GM18870 (cell line): ENCODE data around the gene ANO8.
"Not testable (repeated sequence)": the region's sequence is repeated elsewhere in the genome, so short reads cannot be mapped to it uniquely, and the experiment has no call there.

ENCODE experiments used
- ATAC-seq: cut with Tn5 transposase; IDR thresholded peaks from one replicate; pipeline ENCODE4 v1.9.1; 2021; ENCODE audit warnings: moderate library complexity; ENCODE audit not compliant: unreplicated experiment

ANO8 gene

DNA sequence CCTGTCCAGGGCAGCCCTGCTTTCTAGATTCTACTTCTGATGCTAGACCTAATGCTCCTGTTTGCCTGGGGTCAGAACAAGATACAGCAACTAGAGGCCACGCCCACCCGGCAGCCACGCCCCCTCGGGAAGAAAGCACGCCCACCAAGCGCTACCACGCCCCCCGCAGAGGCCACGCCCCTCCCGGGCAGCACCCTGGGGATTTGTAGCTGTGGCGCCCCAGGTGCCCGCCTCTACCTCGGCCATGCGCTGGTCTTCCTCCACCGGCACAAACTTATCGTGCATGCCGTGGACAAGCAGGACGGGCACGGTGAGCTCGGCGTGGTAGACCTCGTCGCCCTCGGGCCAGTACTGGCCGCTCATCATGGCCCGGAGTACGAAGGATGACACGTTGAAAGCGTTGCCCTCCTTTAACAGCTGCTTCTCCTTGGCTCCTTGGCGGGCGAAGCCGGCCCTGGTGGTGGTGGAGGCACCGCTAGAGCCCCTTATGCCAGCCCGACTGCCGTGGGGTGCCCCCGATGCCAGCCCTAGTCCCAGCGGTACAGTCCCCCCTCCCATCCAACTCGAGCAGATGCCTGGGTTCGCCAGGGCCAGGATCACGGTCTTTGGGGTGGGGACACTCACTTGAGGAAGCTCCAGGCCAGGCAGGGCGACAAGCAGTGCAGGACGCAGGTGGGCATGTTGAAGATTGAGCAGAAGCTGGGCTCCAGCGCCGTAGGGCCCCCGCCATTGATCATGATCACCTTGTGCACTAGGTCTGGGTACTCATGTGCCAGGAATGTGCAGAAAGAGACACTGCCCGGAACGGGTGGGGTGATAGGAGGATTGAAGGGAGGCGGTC lies 40.4 kb downstream of the ANO8 start:
- no peak for ATAC-seq

DNA sequence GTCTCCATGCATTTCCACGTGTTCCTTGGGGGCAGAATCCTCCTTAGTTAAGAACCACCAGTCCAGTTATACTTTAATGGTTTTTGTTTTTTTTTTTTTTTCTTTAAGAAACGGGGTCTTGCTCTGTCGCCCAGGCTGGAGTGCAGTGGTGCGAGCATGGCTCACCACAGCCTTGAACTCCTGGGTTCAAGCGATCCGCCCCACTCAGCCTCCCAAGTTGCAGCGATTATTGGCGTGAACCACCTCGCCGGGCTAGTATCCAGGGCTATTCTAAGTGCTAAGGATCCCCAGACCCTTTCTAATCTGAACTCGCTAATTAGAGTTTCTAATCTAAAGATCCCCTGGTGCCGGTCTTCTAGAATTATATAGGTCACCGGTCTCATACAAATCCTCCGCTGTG lies 41.0 kb downstream of the ANO8 start:
- no peak for ATAC-seq

DNA sequence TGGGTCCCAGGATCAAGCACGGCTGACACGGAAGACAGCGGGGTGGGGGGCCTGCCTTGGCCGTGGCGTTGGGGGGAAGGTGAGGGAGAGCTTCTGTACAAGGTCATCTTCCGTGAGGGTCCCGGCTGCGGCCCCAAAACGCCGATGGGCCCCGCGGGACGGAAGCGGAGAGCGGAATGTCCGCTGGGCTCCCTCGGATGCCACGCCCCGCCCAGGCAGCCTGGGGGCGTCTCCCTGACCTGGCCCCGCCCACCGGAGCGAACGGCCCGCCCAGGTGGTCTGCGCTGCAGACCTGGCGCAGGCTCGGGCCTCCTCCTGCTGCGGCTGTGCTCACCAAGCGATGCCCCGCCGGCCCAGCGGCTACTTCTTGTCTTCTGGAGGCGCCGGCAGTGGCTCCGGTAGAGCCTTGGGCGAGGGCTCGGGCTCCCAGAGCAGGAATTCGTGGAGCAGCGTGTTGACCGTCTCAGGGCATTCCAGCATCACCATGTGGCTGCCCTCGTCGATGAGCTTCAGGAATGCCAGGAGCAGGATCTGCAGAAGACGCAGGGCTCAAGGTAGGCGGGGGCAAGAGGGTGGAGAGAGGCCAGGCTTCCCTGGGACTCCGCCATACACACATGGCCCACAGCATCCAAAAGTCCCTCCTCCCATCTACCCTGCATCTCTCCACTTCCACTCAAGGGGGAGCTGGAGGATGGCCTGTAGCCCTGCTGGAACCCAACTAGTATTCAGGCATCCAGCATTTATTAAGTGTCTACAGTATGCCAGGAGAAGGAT lies 42.2 kb downstream of the ANO8 start:
- no peak for ATAC-seq

DNA sequence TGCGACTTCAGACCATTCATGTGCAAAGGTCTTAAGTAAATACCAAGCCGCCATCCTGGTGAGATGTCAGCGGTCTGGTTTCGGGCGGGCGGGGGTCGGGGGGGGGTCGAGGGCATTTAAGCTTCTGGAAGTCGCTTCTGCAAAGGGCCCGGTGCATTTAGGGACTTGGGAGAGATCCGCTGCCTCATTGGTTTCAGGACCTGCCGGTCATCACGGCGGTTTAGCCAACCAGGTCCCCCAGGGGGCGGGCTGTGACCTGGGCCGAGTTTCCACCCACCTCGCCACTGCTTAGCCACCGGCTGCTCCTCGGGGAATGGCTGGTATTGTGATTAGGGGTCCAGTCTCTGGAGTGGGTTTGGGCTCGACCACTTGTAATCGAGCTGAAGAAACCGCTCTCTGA lies 45.2 kb downstream of the ANO8 start:
- no peak for ATAC-seq

DNA sequence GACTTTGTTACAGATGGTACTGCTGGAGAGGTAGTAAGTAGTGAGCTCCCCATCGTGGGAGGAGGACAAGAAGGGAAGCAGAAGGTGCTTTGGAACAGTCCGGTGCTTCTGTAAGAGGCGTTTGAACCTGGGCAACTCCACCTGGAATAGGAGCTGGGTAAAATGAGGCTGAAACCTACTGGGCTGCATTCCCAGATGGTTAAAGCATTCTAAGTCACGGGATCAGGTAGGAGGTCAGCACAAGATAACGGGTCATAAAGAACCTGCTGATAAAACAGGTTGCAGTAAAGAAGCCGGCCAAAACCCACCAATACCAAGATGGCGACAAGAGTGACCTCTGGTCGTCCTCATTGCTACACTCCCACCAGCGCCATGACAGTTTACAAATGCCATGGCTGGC lies 47.9 kb downstream of the ANO8 start:
- no peak for ATAC-seq

DNA sequence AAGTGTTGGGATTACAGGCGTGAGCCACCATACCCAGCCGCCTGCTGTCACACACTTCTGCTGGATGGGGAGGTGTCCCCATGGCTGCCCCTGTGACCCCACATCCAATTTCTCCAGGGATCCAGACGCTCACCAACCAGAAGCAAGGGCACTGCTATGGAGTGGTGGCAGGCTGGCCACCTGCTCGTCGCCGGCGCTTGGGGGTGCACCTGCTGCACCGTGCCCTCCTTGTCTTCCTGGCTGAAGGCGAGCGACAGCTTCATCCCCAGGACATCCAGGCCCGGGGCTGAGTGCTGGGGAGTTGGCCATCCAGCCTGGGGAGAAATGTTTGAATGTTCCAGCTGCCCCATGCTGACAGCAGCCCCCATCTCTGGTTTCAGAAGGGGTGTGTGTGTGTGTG lies 48.4 kb downstream of the ANO8 start:
- no peak for ATAC-seq

DNA sequence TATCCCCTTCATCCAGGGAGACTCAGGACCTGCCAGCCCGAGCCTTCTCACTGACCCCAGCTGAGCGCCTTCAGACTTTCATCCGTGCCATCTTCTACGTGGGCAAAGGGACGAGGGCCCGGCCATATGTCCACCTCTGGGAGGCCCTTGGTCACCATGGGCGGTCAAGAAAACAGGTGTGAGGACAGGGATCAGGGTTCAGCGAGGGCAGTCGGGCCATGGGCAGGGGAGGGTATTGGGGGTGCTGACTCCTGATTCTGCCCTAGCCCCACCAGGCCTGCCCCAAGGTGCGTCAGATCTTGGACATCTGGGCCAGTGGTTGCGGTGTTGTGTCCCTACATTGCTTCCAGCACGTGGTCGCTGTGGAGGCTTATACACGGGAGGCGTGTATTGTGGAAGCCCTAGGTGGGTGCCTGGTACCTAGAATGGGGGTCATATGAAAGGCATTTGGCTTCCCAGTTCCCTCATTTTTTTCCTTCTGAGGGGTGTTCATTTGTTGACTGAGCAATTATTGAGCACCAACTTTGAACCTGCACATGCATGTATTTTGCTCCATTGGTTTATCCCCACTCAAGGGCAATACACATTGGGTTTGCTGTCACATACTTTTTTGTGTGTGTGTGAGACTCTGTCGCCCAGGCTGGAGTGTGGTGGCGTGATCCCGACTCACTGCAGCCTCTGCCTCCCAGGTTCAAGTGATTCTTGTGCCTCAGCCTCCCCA lies 49.1 kb downstream of the ANO8 start:
- ATAC-seq, result no peak

DNA sequence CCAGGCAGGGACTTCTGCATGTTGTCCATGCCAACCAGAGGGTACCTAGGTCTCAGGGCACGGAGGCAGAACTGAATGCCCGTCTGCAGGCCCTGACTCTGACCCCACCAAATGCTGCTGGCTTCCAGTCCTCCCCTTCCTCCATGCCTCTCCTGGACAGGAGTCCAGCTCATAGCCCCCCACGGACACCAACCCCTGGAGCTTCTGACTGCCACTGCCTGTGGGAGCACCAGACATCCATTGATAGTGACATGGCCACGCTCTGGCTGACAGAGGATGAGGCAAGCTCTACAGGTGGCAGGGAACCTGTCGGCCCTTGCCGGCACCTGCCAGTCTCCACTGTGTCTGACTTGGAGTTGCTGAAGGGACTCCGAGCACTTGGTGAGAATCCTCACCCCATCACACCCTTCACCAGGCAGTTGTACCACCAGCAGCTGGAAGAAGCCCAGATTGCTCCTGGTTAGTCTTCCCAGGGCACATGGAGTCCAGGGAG lies 51.1 kb downstream of the ANO8 start:
- no peak for ATAC-seq

DNA sequence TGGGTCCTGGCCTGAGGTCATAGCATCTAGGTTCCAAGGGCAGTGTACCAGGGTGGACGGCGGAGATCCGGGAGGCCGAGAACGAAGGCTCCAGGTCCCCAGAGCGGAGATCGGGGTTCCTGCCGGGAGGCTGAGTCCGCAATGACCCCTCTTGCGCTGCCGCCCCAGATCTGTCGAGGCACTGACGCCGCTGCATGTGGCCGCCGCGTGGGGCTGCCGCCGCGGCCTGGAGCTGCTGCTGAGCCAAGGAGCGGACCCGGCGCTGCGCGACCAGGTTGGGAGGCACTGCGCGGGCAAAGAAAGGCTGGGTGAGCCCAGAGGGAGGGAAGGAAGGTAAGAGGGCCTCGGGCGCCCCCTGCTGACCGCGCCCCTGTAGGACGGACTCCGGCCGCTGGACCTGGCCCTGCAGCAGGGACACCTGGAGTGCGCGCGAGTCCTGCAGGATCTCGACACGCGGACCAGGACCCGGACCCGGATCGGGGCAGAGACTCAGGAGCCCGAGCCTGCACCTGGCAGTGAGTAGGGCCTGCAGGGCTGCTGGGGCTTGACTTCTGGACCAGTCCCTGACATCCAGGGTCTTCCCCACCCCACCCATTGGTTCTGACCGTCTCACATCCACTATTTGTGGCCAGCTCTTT lies 52.0 kb downstream of the ANO8 start:
- no peak for ATAC-seq

DNA sequence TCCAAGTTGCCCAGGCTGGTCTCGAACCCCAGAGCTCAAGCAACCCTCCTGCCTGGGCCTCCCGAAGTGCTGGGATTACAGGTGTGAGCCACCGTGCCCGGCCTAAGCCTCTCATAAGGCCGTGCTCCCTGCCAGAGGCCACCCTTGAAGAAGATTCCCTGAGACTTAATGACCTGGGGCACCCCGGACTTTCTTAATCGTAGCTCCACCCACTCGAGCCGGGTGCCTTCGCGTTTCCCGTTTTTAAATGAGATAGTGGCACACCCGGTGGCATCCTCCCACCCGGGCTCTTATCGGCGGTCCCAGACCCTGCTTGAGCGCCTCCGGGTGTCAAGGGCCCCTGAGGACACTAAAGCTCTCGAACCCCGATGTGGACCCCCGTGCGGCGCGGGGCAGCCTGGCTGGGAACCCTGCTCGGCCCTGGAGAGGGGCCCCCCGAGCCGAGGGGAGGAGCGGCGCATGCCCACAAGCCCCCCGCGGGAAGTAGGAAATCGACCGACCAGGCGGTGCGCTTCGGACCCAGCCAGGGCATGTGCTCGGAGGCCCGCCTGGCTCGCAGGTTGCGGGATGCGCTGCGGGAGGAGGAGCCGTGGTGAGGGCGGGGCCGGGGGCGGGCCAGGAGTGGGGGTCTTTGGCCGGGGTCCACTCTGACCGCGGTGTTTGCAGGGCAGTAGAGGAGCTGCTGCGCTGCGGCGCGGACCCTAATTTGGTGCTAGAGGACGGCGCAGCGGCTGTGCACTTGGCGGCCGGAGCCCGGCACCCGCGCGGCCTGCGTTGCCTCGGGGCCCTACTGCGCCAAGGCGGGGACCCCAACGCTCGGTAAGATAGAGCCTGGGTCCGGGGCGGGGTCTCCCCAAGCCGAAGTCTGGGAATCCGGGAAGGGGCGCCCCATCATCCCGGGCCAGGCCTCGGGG lies 53.0 kb downstream of the ANO8 start, which contains the start of gene ANKLE1:
ANKLE1 (plus strand) TSS at position 511 of the 914 bp plus-strand sequence; CDS start at position 531, 20 bp downstream.
- no peak for ATAC-seq

DNA sequence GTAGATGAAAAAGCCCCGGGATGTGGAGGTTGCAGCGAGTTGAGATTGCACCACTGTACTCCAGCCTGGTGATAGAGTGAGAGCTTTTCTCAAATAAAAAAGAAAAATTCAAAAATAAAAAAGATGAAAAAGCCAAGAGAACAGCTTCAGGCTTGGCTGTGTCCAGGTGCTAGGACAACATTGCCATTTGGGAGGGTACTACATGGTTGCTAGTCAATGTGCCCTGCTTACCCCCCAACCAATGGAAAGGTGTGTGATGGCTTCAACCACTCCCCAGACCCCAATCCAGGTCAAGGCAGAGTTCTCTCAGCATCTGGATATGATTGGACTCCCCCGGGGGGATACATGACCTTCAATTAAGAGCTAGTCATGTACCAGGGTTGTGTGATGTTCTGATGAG lies 55.2 kb downstream of the ANO8 start:
- ATAC-seq, result no peak

DNA sequence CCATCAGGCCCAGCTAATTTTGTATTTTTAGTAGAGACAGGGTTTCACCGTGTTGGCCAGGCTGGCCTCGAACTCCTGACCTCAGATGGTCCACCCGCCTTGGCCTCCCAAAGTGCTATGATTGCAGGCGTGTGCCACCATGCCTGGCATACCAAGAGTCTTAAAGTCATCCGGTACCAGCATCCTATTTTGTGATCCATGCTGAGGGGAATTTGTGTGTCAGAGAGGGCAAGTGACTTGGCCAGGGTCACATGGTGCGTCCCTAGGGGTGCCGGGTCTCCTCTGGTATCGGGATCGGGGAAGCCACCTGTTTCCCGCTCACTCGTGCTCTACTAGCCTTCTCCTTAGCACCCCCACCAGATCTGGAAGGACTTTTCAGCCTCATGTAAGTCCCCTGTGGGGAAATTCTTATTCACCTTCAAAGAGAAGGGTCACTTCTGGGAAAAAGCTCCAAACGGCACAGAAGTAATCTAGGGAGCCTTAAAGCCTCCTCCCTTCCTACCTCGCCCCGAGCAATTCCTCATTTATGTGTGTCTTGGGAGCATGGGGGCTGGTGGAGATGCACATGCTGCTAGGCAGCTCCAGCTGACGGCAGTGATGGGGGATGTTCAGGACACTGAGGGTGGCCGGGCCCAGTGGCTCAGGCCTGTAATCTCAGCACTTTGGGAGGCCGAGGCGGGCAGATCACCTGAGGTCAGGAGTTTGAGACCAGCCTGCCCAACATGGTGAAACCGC lies 59.0 kb downstream of the ANO8 start:
- no peak for ATAC-seq

DNA sequence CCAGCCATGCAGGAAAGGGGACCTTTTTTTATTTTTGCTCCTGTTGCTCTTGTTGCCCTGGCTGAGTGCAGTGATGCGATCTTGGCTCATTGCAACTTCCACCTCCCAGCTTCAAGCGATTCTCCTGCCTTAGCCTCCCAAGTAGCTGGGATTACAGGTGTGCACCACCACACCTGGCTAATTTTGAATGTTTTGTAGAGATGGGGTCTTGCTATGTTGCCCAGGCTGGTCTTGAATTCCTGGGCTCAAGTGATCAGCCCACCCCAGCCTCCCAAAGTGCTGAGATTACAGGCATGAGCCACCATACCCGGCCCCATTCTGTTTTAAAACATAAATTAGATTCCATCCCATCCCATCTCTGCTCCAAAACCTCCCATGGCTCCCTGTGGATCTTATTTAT lies 59.8 kb downstream of the ANO8 start:
- not testable (repeated sequence) for ATAC-seq
